Transverse colon (tissue), 4 donors: ENCODE data around the gene ECHS1.

Experiments used
- CTCF ChIP-seq, 5 experiments: fragments of 200-600 bp in 3 of 5; fragments of 450-650 bp in 2 of 5; sonication (generic) in 3 of 5; IDR thresholded peaks; 1 replicate in 2 of 5; 2 replicates in 3 of 5; pipeline ENCODE4 v1.5.1; 2016 to 2017; ENCODE audit warnings: antibody characterized with exemption in 5 of 5, inconsistent platforms in 3 of 5, mild to moderate bottlenecking in 2 of 5, moderate library complexity in 1 of 5
- POLR2A ChIP-seq: fragments of 450-650 bp; IDR thresholded peaks from one replicate; pipeline ENCODE4 v1.6.1; 2016; ENCODE audit warnings: antibody characterized with exemption, mild to moderate bottlenecking, moderate library complexity
- POLR2AphosphoS5 ChIP-seq, 3 donors: sonication (generic); formaldehyde crosslinking; IDR thresholded peaks; one replicate each; pipeline ENCODE4 v1.6.1; 2016; ENCODE audit warnings: antibody characterized with exemption in 3 of 3

GRCh38 chr10:133399123-133399601, 26.0 kb upstream of the ECHS1 start:
- TF ChIP-seq CTCF (IDR thresholded peaks at IDR 0.05) (no peak), POLR2AphosphoS5 (IDR thresholded peaks at IDR 0.05) (no peak), POLR2A (no peak)
